Measurements from ENCODE around the gene POP7. TPM values are rescaled to one million over a fixed set of nuclear protein-coding genes. Genes with fewer than 3 reads are reported as not detected.

Gene POP7
- total RNA-seq, 1 experiment from 2014 or later, result 151 TPM

DNA sequence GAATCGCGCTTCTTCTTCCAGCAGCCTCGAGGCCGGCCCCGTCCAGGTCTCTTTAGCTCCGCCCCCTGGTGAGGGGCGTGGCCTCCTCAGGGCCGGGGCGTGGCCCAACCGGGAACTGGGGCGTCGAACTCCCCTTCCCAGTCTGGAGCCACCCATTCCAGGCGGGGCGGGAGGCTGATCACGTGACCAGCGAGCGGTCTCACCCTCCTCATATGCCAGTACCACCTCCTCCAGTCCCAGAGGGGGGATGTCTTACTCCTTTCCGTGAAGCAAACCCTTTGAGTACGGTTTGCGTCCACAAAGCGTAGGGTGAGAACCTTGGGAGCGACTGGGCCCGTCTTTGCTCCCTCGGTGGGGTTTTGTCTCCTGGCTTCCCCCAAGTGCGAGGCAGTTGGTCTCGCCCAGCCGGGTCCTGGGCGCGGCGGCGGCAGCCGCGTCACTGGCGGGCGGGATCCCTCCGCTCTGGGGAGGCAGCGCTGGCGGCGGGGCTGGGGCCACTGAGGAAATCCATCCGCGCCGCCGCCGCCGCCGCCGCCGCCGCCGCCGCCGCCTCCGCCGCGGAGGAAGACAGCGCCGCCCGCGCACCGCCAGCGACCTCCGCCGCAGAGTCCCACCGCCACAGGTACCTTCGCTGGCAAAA, 32.5 kb upstream of the POP7 start, which contains the start of gene GNB2:
GNB2 (plus strand) TSS at position 439 of the 640 bp plus-strand sequence. CDS start 2,526 bp downstream, outside the sequence.
- POLR2A ChIA-PET (ENCODE audit: unreplicated experiment), result interaction anchor here (0.6 kb wide), 2 partner anchors 19 to 41 kb away, joined by 3 to 6 read pairs; no protein-coding TSS in a partner anchor
- peak within 1 kb of the TSS; percentile 98 for H3K4me2 ChIP-seq (ENCODE audit: low read length)
- no peaks in the 10 kb centered on the region for H4K20me1 ChIP-seq (ENCODE audit: low read length)
- no peaks in the 10 kb centered on the region for H3K27me3 ChIP-seq (ENCODE audit: low read length)
- no peaks in the 10 kb centered on the region for H3F3A ChIP-seq (ENCODE audit: low read length, unreplicated experiment)
- peak within 1 kb of the TSS; percentile 100 for H3K4me3 ChIP-seq (ENCODE audit: low read length)
- H3K9me3 ChIP-seq (ENCODE audit: low read length), result no peaks in the 10 kb centered on the region
- DNase-seq, result peak; percentile 97
- H3K79me2 ChIP-seq (ENCODE audit: low read length), result peaks cover 24% of the 10 kb centered on the region
- no peak for TF ChIP-seq EZH2phosphoT487 (IDR thresholded peaks at IDR 0.05; ENCODE audit: borderline replicate concordance, low read length)
- TF ChIP-seq, protein P1, sequence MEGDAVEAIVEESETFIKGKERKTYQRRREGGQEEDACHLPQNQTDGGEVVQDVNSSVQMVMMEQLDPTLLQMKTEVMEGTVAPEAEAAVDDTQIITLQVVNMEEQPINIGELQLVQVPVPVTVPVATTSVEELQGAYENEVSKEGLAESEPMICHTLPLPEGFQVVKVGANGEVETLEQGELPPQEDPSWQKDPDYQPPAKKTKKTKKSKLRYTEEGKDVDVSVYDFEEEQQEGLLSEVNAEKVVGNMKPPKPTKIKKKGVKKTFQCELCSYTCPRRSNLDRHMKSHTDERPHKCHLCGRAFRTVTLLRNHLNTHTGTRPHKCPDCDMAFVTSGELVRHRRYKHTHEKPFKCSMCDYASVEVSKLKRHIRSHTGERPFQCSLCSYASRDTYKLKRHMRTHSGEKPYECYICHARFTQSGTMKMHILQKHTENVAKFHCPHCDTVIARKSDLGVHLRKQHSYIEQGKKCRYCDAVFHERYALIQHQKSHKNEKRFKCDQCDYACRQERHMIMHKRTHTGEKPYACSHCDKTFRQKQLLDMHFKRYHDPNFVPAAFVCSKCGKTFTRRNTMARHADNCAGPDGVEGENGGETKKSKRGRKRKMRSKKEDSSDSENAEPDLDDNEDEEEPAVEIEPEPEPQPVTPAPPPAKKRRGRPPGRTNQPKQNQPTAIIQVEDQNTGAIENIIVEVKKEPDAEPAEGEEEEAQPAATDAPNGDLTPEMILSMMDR (conservative IDR thresholded peaks at IDR 0.05; ENCODE audit: low read depth, low read length), result no peak
- no peak for TF ChIP-seq EZH2 (IDR thresholded peaks at IDR 0.05; ENCODE audit: low read length, unreplicated experiment)
- H3K9me2 ChIP-seq (replicated peaks; ENCODE audit: low read length), result no peaks in the 10 kb centered on the region
- CTCF ChIA-PET, result interaction anchor here (0.5 kb wide), 1 partner anchor 490 kb away, joined by 5 read pairs; no protein-coding TSS in a partner anchor
- peak within 1 kb of the TSS; percentile 91 for H3K27ac ChIP-seq (ENCODE audit: low read length)
- no TSS peak for BruUV-seq (replicated peaks)
- peak; percentile 73 for ATAC-seq
- peak within 1 kb of the TSS; percentile 92 for H3K9ac ChIP-seq (ENCODE audit: low read length)
- no peaks in the 10 kb centered on the region for H3K4me1 ChIP-seq (ENCODE audit: insufficient read depth, low read length)
- peak within 1 kb of the TSS; percentile 95 for H2AFZ ChIP-seq (ENCODE audit: low read length)
- intact Hi-C loops (cut with micrococcal nuclease), result loop anchor here (1.0 to 5.0 kb wide), 4 partner anchors 46 to 87 kb away; partner anchors contain the start of genes FBXO24, LRCH4 and MOSPD3
- H3K36me3 ChIP-seq (ENCODE audit: low read depth, low read length), result 0 out of 2 replicates have a peak, but pooled peaks cover 8% of the 10 kb centered on the region

DNA sequence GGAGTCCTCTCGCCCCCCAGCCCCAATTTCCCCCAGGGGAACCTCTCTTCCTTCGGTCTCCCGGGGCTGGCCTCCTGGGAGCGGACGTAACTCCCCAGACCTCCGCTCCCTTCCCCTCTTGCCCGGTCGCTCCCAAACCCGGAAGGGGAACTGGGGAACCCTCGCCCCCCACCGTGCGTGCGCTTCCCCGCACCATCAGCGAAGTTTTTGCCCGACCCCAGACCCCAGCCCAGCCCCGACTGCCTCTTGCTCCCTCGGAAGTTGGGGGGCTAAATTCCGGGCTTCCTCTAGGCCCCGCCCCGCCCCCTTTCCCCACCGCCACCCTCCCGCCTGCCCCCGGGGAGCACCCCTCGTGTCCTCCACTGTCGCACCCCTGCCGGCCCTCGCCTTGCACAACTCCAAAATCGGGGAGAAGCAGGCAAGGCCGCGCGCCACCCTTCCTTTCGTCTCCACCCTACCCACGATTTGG, 31.9 kb upstream of the POP7 start:
- no peaks in the 10 kb centered on the region for H3K27me3 ChIP-seq (ENCODE audit: low read length)
- H4K20me1 ChIP-seq (ENCODE audit: low read length), result no peaks in the 10 kb centered on the region
- no peaks in the 10 kb centered on the region for H3K9me2 ChIP-seq (replicated peaks; ENCODE audit: low read length)
- no peaks in the 10 kb centered on the region for H3K9me3 ChIP-seq (ENCODE audit: low read length)
- no peaks in the 10 kb centered on the region for H3F3A ChIP-seq (ENCODE audit: low read length, unreplicated experiment)
- intact Hi-C loops (cut with micrococcal nuclease), result loop anchor here (1.0 to 5.0 kb wide), 4 partner anchors 47 to 88 kb away; partner anchors contain the start of genes FBXO24, LRCH4 and MOSPD3
- peak overlapping the region; percentile 95 for H2AFZ ChIP-seq (ENCODE audit: low read length)
- BruUV-seq (replicated peaks), result no TSS peak
- ChIA-PET CTCF (interaction anchor here (0.8 kb wide), 1 partner anchor 88 kb away, joined by 3 read pairs; the partner anchor contains the start of gene FBXO24), POLR2A (ENCODE audit: unreplicated experiment) (no interaction called here)
- H3K9ac ChIP-seq (ENCODE audit: low read length), result peak overlapping the region; percentile 92
- peaks cover 24% of the 10 kb centered on the region for H3K79me2 ChIP-seq (ENCODE audit: low read length)
- H3K27ac ChIP-seq (ENCODE audit: low read length), result no peak overlapping the region
- TF ChIP-seq EZH2phosphoT487 (IDR thresholded peaks at IDR 0.05; ENCODE audit: borderline replicate concordance, low read length), result no peak
- no peak for TF ChIP-seq EZH2 (IDR thresholded peaks at IDR 0.05; ENCODE audit: low read length, unreplicated experiment)
- TF ChIP-seq, protein P1 (conservative IDR thresholded peaks at IDR 0.05; ENCODE audit: low read depth, low read length), result no peak
- ATAC-seq (peak; percentile 3; the same call in 1 of the 2 replicates), DNase-seq (no peak)
- H3K4me1 ChIP-seq (ENCODE audit: insufficient read depth, low read length), result no peaks in the 10 kb centered on the region
- peak overlapping the region; percentile 100 for H3K4me3 ChIP-seq (ENCODE audit: low read length)
- H3K4me2 ChIP-seq (ENCODE audit: low read length), result peak overlapping the region; percentile 98
- 0 out of 2 replicates have a peak, but pooled peaks cover 8% of the 10 kb centered on the region for H3K36me3 ChIP-seq (ENCODE audit: low read depth, low read length)
